HepG2 (cell line): Measurements from ENCODE around the gene KAT7. TPM values are rescaled to one million over a fixed set of nuclear protein-coding genes. Genes with fewer than 3 reads are reported as not detected.

Source experiments
- ASH2L ChIP-seq: fragments of 300-600, 200-600 bp; sonication (generic); IDR thresholded peaks from 2 replicates; pipeline ENCODE4 v1.7.0; 2017; ENCODE audit warnings: low read depth, mild to moderate bottlenecking, moderate library complexity, mixed read lengths, low read length; ENCODE audit not compliant: insufficient read length
- HMG20A ChIP-seq: IDR thresholded peaks from 2 replicates; pipeline ENCODE4 v1.6.1; 2016; ENCODE audit warnings: borderline replicate concordance
- HOXA3 ChIP-seq: sonication (generic); formaldehyde crosslinking; IDR thresholded peaks from 2 replicates; pipeline ENCODE4 v1.5.0; 2020; ENCODE audit warnings: missing genetic modification reagents
- PPARG ChIP-seq: conservative IDR thresholded peaks from 2 replicates; pipeline ENCODE4 v1.6.1; 2016; ENCODE audit warnings: missing biosample characterization, missing genetic modification reagents
- PRDM10 ChIP-seq: sonication (generic); formaldehyde crosslinking; IDR thresholded peaks from 2 replicates; pipeline ENCODE4 v1.4.0; 2020; ENCODE audit warnings: low read depth, missing genetic modification reagents
- ZNF510 ChIP-seq: sonication (generic); formaldehyde crosslinking; IDR thresholded peaks from 2 replicates; pipeline ENCODE4 v1.4.0; 2020; ENCODE audit warnings: low read depth, mild to moderate bottlenecking, missing genetic modification reagents
- ZNF766 ChIP-seq: sonication (generic); formaldehyde crosslinking; IDR thresholded peaks from 2 replicates; pipeline ENCODE4 v1.5.0; 2020; ENCODE audit warnings: missing genetic modification reagents, borderline replicate concordance
- polyA plus RNA-seq, 8 experiments: library from polyadenylated mRNA; depleted of rRNA in 3 of 8; stranded (reverse) in 7 of 8; unstranded in 1 of 8; fragments of >200 nt; fragmentation: Illumina TruSeq in 4 of 8; extraction: Trizol in 4 of 8; gene quantifications; 2 replicates each; pipeline versions ENCODE4 v1.2.1 to v1.2.3, GENCODE V29; 2011 to 2016; ENCODE audit warnings: low read depth in 4 of 8, missing spikeins in 1 of 8, mixed read lengths in 1 of 8; ENCODE audit not compliant: insufficient read depth in 1 of 8
- total RNA-seq, 5 experiments: library from RNA; depleted of rRNA; stranded (reverse); fragments of >200 nt; fragmentation: Illumina TruSeq; extraction: Trizol; gene quantifications; 2 replicates each; pipeline ENCODE4 v1.2.3, GENCODE V29; 2016; ENCODE audit warnings: low read depth in 1 of 5
- TF ChIP-seq, protein P1 (sequence below): sonication (generic); formaldehyde crosslinking; IDR thresholded peaks from 2 replicates; pipeline ENCODE4 v1.9.0; 2021; ENCODE audit warnings: mild to moderate bottlenecking, missing genetic modification reagents
- TF ChIP-seq, protein P2 (sequence below): IDR thresholded peaks from 2 replicates; pipeline ENCODE4 v1.4.0; 2020; ENCODE audit warnings: mild to moderate bottlenecking, missing genetic modification reagents
- TF ChIP-seq, protein P3 (sequence below), 2 experiments: sonication (generic) in 1 of 2; formaldehyde crosslinking in 1 of 2; IDR thresholded peaks; 2 replicates each; pipeline versions ENCODE4 v1.4.0 to v1.6.1; 2018 to 2020; ENCODE audit warnings: missing genetic modification reagents in 2 of 2, borderline replicate concordance in 1 of 2, low read depth in 1 of 2, mild to moderate bottlenecking in 1 of 2, missing biosample characterization in 1 of 2

The KAT7 gene
- total and polyA plus RNA-seq, 2 of the 13 experiments (the other 11 are each of a cell fraction or from before 2014, with no cell fraction given), result 21.2 to 39.2 TPM

- TF ChIP-seq, protein P1, sequence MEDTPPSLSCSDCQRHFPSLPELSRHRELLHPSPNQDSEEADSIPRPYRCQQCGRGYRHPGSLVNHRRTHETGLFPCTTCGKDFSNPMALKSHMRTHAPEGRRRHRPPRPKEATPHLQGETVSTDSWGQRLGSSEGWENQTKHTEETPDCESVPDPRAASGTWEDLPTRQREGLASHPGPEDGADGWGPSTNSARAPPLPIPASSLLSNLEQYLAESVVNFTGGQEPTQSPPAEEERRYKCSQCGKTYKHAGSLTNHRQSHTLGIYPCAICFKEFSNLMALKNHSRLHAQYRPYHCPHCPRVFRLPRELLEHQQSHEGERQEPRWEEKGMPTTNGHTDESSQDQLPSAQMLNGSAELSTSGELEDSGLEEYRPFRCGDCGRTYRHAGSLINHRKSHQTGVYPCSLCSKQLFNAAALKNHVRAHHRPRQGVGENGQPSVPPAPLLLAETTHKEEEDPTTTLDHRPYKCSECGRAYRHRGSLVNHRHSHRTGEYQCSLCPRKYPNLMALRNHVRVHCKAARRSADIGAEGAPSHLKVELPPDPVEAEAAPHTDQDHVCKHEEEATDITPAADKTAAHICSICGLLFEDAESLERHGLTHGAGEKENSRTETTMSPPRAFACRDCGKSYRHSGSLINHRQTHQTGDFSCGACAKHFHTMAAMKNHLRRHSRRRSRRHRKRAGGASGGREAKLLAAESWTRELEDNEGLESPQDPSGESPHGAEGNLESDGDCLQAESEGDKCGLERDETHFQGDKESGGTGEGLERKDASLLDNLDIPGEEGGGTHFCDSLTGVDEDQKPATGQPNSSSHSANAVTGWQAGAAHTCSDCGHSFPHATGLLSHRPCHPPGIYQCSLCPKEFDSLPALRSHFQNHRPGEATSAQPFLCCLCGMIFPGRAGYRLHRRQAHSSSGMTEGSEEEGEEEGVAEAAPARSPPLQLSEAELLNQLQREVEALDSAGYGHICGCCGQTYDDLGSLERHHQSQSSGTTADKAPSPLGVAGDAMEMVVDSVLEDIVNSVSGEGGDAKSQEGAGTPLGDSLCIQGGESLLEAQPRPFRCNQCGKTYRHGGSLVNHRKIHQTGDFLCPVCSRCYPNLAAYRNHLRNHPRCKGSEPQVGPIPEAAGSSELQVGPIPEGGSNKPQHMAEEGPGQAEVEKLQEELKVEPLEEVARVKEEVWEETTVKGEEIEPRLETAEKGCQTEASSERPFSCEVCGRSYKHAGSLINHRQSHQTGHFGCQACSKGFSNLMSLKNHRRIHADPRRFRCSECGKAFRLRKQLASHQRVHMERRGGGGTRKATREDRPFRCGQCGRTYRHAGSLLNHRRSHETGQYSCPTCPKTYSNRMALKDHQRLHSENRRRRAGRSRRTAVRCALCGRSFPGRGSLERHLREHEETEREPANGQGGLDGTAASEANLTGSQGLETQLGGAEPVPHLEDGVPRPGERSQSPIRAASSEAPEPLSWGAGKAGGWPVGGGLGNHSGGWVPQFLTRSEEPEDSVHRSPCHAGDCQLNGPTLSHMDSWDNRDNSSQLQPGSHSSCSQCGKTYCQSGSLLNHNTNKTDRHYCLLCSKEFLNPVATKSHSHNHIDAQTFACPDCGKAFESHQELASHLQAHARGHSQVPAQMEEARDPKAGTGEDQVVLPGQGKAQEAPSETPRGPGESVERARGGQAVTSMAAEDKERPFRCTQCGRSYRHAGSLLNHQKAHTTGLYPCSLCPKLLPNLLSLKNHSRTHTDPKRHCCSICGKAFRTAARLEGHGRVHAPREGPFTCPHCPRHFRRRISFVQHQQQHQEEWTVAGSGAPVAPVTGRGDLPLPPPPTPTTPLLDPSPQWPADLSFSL (CRISPR knock-in tag), result no peak
- no peak for TF ChIP-seq PPARG
- TF ChIP-seq HMG20A (CRISPR knock-in tag), result peak; percentile 11; the same call in 1 of the 2 replicates
- no peak for TF ChIP-seq HOXA3 (CRISPR knock-in tag)
- TF ChIP-seq ZNF766 (CRISPR knock-in tag), result no peak
- TF ChIP-seq, protein P2, sequence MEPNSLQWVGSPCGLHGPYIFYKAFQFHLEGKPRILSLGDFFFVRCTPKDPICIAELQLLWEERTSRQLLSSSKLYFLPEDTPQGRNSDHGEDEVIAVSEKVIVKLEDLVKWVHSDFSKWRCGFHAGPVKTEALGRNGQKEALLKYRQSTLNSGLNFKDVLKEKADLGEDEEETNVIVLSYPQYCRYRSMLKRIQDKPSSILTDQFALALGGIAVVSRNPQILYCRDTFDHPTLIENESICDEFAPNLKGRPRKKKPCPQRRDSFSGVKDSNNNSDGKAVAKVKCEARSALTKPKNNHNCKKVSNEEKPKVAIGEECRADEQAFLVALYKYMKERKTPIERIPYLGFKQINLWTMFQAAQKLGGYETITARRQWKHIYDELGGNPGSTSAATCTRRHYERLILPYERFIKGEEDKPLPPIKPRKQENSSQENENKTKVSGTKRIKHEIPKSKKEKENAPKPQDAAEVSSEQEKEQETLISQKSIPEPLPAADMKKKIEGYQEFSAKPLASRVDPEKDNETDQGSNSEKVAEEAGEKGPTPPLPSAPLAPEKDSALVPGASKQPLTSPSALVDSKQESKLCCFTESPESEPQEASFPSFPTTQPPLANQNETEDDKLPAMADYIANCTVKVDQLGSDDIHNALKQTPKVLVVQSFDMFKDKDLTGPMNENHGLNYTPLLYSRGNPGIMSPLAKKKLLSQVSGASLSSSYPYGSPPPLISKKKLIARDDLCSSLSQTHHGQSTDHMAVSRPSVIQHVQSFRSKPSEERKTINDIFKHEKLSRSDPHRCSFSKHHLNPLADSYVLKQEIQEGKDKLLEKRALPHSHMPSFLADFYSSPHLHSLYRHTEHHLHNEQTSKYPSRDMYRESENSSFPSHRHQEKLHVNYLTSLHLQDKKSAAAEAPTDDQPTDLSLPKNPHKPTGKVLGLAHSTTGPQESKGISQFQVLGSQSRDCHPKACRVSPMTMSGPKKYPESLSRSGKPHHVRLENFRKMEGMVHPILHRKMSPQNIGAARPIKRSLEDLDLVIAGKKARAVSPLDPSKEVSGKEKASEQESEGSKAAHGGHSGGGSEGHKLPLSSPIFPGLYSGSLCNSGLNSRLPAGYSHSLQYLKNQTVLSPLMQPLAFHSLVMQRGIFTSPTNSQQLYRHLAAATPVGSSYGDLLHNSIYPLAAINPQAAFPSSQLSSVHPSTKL (CRISPR knock-in tag), result peak; percentile 33; the same call in 1 of the 2 replicates
- no peak for TF ChIP-seq ZNF510 (CRISPR knock-in tag)
- TF ChIP-seq, protein P3, sequence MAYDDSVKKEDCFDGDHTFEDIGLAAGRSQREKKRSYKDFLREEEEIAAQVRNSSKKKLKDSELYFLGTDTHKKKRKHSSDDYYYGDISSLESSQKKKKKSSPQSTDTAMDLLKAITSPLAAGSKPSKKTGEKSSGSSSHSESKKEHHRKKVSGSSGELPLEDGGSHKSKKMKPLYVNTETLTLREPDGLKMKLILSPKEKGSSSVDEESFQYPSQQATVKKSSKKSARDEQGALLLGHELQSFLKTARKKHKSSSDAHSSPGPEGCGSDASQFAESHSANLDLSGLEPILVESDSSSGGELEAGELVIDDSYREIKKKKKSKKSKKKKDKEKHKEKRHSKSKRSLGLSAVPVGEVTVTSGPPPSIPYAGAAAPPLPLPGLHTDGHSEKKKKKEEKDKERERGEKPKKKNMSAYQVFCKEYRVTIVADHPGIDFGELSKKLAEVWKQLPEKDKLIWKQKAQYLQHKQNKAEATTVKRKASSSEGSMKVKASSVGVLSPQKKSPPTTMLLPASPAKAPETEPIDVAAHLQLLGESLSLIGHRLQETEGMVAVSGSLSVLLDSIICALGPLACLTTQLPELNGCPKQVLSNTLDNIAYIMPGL (CRISPR knock-in tag; IDR thresholded peaks at IDR 0.05; ENCODE audit: borderline replicate concordance in 1 of 2, low read depth in 1 of 2), result peak; percentile 95 to 96
- TF ChIP-seq PRDM10 (CRISPR knock-in tag), result 0 out of 2 replicates have a peak, but pooled peaks have one; percentile 27
- TF ChIP-seq ASH2L, result no peak
These were observed 63.2 kb downstream of the KAT7 start (continued) for GRCh38 chr17:49851387-49852291.
